HG02970 (cell line): Measurements from ENCODE around the gene PRKCB.

ENCODE experiments used
- ATAC-seq: cut with Tn5 transposase; IDR thresholded peaks from one replicate; pipeline ENCODE4 v1.9.1; 2021; ENCODE audit warnings: mild to moderate bottlenecking, moderate library complexity, moderate number of reproducible peaks; ENCODE audit not compliant: unreplicated experiment, low FRiP score

Gene PRKCB

GRCh38 chr16:24262816-24263215, 427.0 kb downstream of the PRKCB start:
- ATAC-seq = no peak
